GM12872 (cell line): Measurements from ENCODE around the gene PRSS48.

ENCODE experiments used
- TF ChIP-seq, protein P1 (sequence below): IDR thresholded peaks from 3 replicates; pipeline ENCODE4 v1.5.1; 2011; ENCODE audit warnings: low read depth, mild to moderate bottlenecking, low read length, moderate library complexity; ENCODE audit not compliant: insufficient read depth

Gene PRSS48

DNA sequence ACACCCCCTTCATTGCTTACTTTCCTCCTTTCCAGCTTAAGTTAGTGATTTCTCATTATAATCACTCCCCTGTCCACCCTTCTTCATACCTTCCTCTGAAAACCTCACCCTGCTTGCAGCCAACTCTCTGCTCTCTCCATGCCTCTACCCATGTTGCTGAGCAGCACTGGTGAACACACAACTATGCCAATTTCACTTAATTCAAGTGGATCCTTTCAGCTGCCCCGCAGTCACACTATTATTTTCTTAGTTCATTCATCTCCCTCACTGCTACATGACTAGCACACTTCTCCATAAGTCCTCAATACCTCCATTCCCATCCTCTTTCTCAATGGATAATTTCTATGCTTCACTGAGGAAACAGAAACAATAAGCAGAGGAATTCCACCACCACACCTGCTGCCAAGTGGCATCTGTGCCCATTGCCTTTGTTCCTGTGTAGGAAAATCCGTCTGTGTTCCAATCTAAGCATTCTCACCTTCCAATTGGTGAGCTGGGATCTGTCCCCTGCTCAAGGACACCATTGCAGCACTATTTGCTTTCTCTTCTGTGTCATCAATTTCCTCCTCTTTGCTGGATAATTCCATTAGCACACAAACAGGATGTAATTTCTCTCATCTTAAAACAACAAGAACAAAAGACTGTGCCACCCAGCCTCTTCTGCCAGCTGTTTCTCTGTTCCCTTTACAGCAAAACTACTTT is 25.2 kb upstream of the PRSS48 start:
- TF ChIP-seq, protein P1, sequence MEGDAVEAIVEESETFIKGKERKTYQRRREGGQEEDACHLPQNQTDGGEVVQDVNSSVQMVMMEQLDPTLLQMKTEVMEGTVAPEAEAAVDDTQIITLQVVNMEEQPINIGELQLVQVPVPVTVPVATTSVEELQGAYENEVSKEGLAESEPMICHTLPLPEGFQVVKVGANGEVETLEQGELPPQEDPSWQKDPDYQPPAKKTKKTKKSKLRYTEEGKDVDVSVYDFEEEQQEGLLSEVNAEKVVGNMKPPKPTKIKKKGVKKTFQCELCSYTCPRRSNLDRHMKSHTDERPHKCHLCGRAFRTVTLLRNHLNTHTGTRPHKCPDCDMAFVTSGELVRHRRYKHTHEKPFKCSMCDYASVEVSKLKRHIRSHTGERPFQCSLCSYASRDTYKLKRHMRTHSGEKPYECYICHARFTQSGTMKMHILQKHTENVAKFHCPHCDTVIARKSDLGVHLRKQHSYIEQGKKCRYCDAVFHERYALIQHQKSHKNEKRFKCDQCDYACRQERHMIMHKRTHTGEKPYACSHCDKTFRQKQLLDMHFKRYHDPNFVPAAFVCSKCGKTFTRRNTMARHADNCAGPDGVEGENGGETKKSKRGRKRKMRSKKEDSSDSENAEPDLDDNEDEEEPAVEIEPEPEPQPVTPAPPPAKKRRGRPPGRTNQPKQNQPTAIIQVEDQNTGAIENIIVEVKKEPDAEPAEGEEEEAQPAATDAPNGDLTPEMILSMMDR = no peak

DNA sequence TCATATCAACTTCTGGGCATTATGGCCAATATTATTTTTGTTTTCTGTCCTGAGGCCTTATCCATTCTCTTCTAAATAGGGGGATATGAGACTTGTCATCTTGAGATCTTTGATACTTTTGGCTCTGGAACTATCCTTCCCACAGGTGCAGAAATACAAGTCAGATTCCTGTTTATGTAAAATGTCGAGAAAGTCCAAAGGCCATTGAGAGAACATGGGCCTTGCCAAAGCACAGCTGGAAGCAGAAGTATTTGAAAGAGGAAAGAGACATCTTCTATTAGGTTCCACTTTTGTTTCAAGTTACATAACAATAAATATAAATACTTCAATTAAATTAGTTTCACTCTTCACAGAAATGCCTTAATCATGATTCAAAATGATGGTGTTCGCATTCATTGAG is 20.8 kb upstream of the PRSS48 start:
- TF ChIP-seq, protein P1 = no peak

GRCh38 chr4:151257704-151258103 is 19.3 kb upstream of the PRSS48 start:
- TF ChIP-seq, protein P1 = no peak

GRCh38 chr4:151259752-151260151 is 17.2 kb upstream of the PRSS48 start:
- TF ChIP-seq, protein P1 = no peak

GRCh38 chr4:151260526-151260925 is 16.4 kb upstream of the PRSS48 start:
- TF ChIP-seq, protein P1 = no peak

- TF ChIP-seq, protein P1 = no peak
Observed at GRCh38 chr4:151263455-151263854, 13.5 kb upstream of the PRSS48 start.

- TF ChIP-seq, protein P1 = no peak
Observed at GRCh38 chr4:151266497-151266896, 10.5 kb upstream of the PRSS48 start.

- TF ChIP-seq, protein P1 = no peak
Observed at GRCh38 chr4:151267104-151267503, 9.9 kb upstream of the PRSS48 start.
